ENCODE results near the gene ZNF100.

ZNF100 gene

GRCh38 chr19:21698215-21698614, 69.2 kb downstream of the ZNF100 start:
- Histone ChIP-seq H3K9ac (no peak overlapping the region), H3K4me3 (IDR thresholded peaks at IDR 0.05; ENCODE audit: insufficient read depth, low read depth, low read length) (no peak overlapping the region), H3K4me2 (no peak overlapping the region), H2AFZ (ENCODE audit: low read depth) (no peak overlapping the region), H3K4me1 (ENCODE audit: low read depth, poor library complexity, severe bottlenecking) (no peaks in the 10 kb centered on the region), H3K36me3 (ENCODE audit: insufficient read depth) (no peaks in the 10 kb centered on the region), H4K20me1 (ENCODE audit: insufficient read depth) (no peaks in the 10 kb centered on the region), H3K27me3 (ENCODE audit: insufficient read depth, low read depth) (no peaks in the 10 kb centered on the region), H3K79me2 (ENCODE audit: insufficient read depth, low read depth) (no peaks in the 10 kb centered on the region), H3K27ac (no peak overlapping the region)
- no peak for TF ChIP-seq CTCF (conservative IDR thresholded peaks at IDR 0.05; ENCODE audit: low read depth, low read length)

GRCh38 chr19:21697698-21698097, 69.7 kb downstream of the ZNF100 start:
- Histone ChIP-seq H3K27ac (no peak overlapping the region), H3K27me3 (ENCODE audit: insufficient read depth, low read depth) (no peaks in the 10 kb centered on the region), H3K79me2 (ENCODE audit: insufficient read depth, low read depth) (no peaks in the 10 kb centered on the region), H3K4me1 (ENCODE audit: low read depth, poor library complexity, severe bottlenecking) (no peaks in the 10 kb centered on the region), H2AFZ (ENCODE audit: low read depth) (no peak overlapping the region), H3K36me3 (ENCODE audit: insufficient read depth) (no peaks in the 10 kb centered on the region), H4K20me1 (ENCODE audit: insufficient read depth) (no peaks in the 10 kb centered on the region), H3K9ac (no peak overlapping the region), H3K4me2 (no peak overlapping the region), H3K4me3 (IDR thresholded peaks at IDR 0.05; ENCODE audit: insufficient read depth, low read depth, low read length) (no peak overlapping the region)
- TF ChIP-seq CTCF (conservative IDR thresholded peaks at IDR 0.05; ENCODE audit: low read depth, low read length) = no peak

- H3K79me2 ChIP-seq (ENCODE audit: insufficient read depth, low read depth) = no peaks in the 10 kb centered on the region
- no peak overlapping the region for H3K4me3 ChIP-seq (IDR thresholded peaks at IDR 0.05; ENCODE audit: insufficient read depth, low read depth, low read length)
- no peak overlapping the region for H3K4me2 ChIP-seq
- H3K4me1 ChIP-seq (ENCODE audit: low read depth, poor library complexity, severe bottlenecking) = no peaks in the 10 kb centered on the region
- H3K36me3 ChIP-seq (ENCODE audit: insufficient read depth) = no peaks in the 10 kb centered on the region
- H2AFZ ChIP-seq (ENCODE audit: low read depth) = no peak overlapping the region
- H4K20me1 ChIP-seq (ENCODE audit: insufficient read depth) = no peaks in the 10 kb centered on the region
- no peak for TF ChIP-seq CTCF (conservative IDR thresholded peaks at IDR 0.05; ENCODE audit: low read depth, low read length)
- no peak overlapping the region for H3K9ac ChIP-seq
- no peak overlapping the region for H3K27ac ChIP-seq
- no peaks in the 10 kb centered on the region for H3K27me3 ChIP-seq (ENCODE audit: insufficient read depth, low read depth)
Observed at GRCh38 chr19:21694171-21694906, 73.0 kb downstream of the ZNF100 start.

- Histone ChIP-seq H2AFZ (ENCODE audit: low read depth) (no peak overlapping the region), H3K27ac (no peak overlapping the region), H3K79me2 (ENCODE audit: insufficient read depth, low read depth) (no peaks in the 10 kb centered on the region), H3K9ac (no peak overlapping the region), H3K4me2 (no peak overlapping the region), H3K4me3 (IDR thresholded peaks at IDR 0.05; ENCODE audit: insufficient read depth, low read depth, low read length) (no peak overlapping the region), H3K27me3 (ENCODE audit: insufficient read depth, low read depth) (no peaks in the 10 kb centered on the region), H3K4me1 (ENCODE audit: low read depth, poor library complexity, severe bottlenecking) (no peaks in the 10 kb centered on the region), H4K20me1 (ENCODE audit: insufficient read depth) (no peaks in the 10 kb centered on the region), H3K36me3 (ENCODE audit: insufficient read depth) (no peaks in the 10 kb centered on the region)
- TF ChIP-seq CTCF (conservative IDR thresholded peaks at IDR 0.05; ENCODE audit: low read depth, low read length) = no peak
Observed at GRCh38 chr19:21693399-21693798, 74.0 kb downstream of the ZNF100 start.

Data from KMS-11 (cell line).